Gastroesophageal sphincter (tissue), 3 donors: ENCODE data around the gene KLHDC4.

Experiments used
- CTCF ChIP-seq, 4 experiments: fragments of 200-600 bp in 2 of 4; fragments of 450-650 bp in 2 of 4; sonication (generic) in 1 of 4; IDR thresholded peaks; one replicate each; pipeline ENCODE4 v1.5.1; 2017 to 2019; ENCODE audit warnings: antibody characterized with exemption in 4 of 4, mild to moderate bottlenecking in 2 of 4, moderate library complexity in 2 of 4
- EP300 ChIP-seq: sonication (generic); formaldehyde crosslinking; IDR thresholded peaks from one replicate; pipeline ENCODE4 v1.6.1; 2017; ENCODE audit warnings: antibody characterized with exemption, mild to moderate bottlenecking
- POLR2A ChIP-seq, 2 donors: fragments of 450-650 bp; IDR thresholded peaks; one replicate each; pipeline ENCODE4 v1.6.1; 2017; ENCODE audit warnings: antibody characterized with exemption in 2 of 2, mild to moderate bottlenecking in 2 of 2, moderate library complexity in 1 of 2

GRCh38 chr16:87700406-87701077 lies 65.2 kb downstream of the KLHDC4 start:
- TF ChIP-seq POLR2A (IDR thresholded peaks at IDR 0.05) (no peak), EP300 (no peak), CTCF (IDR thresholded peaks at IDR 0.05) (no peak)
